Left ventricle myocardium superior (tissue), 1 donor: ENCODE results near the gene SLC6A9. TPM values are rescaled to one million over a fixed set of nuclear protein-coding genes. Genes with fewer than 3 reads are reported as not detected.

Experiments used
- ATAC-seq: fragments of 200-7000 bp; cut with Tn5 transposase; one replicate; pipeline ENCODE4 v1.9.1; 2020; ENCODE audit warnings: mild to moderate bottlenecking, moderate library complexity
- DNase-seq: peaks from one replicate; pipeline ENCODE4 v3.0.0-alpha.2; 2020
- intact Hi-C: fragments of 100-400 bp; cut with micrococcal nuclease; formaldehyde crosslinking; loops from one replicate; pipeline ENCODE4 v1.11.0; 2022
- total RNA-seq: library from RNA; stranded (reverse); fragmentation: NEBNext Ultra II Directional; extraction: Animal tissue kit (Norgen Biotek cat#: 25700); gene quantifications from one replicate; pipeline ENCODE4 v1.2.1, GENCODE V29; 2021
- donor health status: DM: no; HTN: yes; CAD: no; lungs with severe emphysema.

Gene SLC6A9
- total RNA-seq, 1 donor from 2014 or later: 1.6 TPM

- ATAC-seq (peak; percentile 89), DNase-seq (peak; percentile 91)
- intact Hi-C loops: no loop called here
These were observed 39.6 kb downstream of the SLC6A9 start, which contains the start of gene CCDC24 for GRCh38 chr1:43991476-43992231. Gene CCDC24, plus strand, starts transcription at chr1:43991599. Its CDS starts 280 bp downstream, at chr1:43991879.

GRCh38 chr1:43991200-43991475 is 40.1 kb downstream of the SLC6A9 start:
- DNase-seq: no peak
- ATAC-seq: no peak
- intact Hi-C loops: no loop called here

- DNase-seq (peak; percentile 34), ATAC-seq (no peak)
- intact Hi-C loops: no loop called here
These were observed 40.7 kb downstream of the SLC6A9 start for GRCh38 chr1:43990271-43991199.

GRCh38 chr1:43987159-43987902 is 43.9 kb downstream of the SLC6A9 start:
- DNase-seq (no peak), ATAC-seq (no peak)
- intact Hi-C loops: no loop called here

- intact Hi-C loops: no loop called here
- ATAC-seq: no peak
- DNase-seq: no peak
These were observed 44.5 kb downstream of the SLC6A9 start for GRCh38 chr1:43986712-43987111.

- no peak for DNase-seq
- ATAC-seq: no peak
- intact Hi-C loops: no loop called here
These were observed 45.2 kb downstream of the SLC6A9 start for GRCh38 chr1:43985984-43986595.

DNA sequence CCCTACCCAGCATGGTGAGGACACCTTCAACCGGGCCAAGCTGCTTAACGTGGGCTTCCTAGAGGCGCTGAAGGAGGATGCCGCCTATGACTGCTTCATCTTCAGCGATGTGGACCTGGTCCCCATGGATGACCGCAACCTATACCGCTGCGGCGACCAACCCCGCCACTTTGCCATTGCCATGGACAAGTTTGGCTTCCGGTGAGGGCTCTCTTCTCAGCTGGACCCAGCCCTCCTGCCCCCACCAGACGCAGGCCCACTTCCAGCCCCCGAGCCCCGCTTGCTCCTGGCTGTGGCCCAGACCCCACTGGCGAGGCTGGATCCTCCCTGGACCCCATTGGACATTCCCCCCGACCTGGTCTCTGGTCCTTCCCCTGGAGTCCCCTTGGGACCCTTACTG is 46.4 kb downstream of the SLC6A9 start:
- ATAC-seq: no peak
- intact Hi-C loops: no loop called here
- DNase-seq: no peak

GRCh38 chr1:43983253-43983899 is 47.9 kb downstream of the SLC6A9 start:
- intact Hi-C loops: no loop called here
- ATAC-seq (no peak), DNase-seq (no peak)

DNA sequence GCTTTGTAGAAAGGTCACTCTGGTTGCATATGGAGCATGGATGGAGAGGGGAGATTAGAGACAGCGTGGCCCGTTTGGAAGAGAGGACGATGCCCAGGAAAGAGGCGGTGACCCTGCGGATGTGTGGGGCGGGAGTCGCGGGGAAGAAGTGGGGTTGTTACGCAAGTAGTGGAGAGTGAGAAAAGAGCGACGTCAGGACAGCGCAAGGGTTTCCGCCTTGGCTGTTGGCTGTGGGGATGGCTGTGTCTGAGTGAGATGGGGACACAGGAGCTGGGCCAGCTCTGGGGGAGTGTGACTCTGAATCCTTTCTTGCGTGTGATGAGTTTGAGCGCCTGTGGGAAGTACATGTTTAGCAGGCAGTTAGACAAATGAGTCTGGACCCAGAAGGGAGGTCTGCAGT is 48.5 kb downstream of the SLC6A9 start:
- no peak for DNase-seq

GRCh38 chr1:43982241-43982640 is 49.0 kb downstream of the SLC6A9 start:
- DNase-seq: no peak
- ATAC-seq: no peak
- intact Hi-C loops: no loop called here

More for the DNA sequence above, 48.5 kb downstream of the SLC6A9 start:
- ATAC-seq: no peak
- intact Hi-C loops: no loop called here

GRCh38 chr1:43981636-43982035 is 49.6 kb downstream of the SLC6A9 start:
- no peak for ATAC-seq
- DNase-seq: no peak
- intact Hi-C loops: no loop called here

DNA sequence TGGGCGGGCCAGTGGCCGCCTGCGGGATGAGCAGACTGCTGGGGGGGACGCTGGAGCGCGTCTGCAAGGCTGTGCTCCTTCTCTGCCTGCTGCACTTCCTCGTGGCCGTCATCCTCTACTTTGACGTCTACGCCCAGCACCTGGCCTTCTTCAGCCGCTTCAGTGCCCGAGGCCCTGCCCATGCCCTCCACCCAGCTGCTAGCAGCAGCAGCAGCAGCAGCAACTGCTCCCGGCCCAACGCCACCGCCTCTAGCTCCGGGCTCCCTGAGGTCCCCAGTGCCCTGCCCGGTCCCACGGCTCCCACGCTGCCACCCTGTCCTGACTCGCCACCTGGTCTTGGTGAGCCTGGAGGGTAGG is 50.1 kb downstream of the SLC6A9 start:
- DNase-seq: no peak
- intact Hi-C loops: no loop called here
- ATAC-seq: no peak

DNA sequence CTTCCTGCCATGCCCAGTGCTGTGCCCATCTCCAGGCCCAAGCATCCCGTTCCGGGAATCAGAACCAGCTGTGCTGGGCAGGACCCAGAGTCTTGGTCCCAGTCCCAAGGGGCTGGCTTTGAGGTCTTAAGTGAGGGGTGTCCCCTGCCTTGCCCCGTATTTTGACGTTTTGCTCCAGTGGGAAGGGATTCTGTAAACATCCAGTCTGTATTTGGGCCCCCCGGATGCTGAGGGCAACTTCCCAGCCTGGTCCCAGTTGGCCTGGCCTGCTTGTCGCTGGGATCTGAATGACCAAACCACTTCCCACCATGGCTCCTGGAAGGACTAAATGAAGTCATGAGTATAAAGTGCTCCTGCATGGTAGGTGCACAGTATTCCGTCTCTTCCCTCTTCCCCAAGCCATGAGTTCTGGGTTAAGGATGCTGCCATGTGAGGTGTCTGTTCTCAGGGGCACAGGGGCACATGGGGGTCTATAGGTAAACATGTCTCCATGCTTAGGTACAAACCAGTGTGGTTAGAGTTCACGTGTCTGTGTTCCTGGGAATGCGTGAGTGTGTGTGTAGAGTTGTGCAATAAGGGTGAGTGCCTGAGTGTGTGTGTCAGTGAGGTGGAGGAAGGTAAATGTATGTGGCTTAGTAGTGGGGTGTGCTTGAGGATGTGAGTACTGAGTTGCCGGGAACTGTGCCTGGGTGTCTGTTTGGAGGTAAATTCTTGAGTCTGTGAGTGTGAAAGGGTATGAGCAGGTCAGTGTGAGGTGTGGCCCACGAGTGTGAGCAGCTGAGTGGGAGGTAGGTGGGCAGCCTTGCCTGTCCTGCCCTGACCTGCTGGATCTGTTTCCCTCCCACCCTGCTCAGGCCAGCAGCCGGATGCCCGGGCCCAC is 50.8 kb downstream of the SLC6A9 start:
- intact Hi-C loops: no loop called here
- DNase-seq: no peak
- no peak for ATAC-seq

- intact Hi-C loops: no loop called here
- DNase-seq (peak; percentile 66), ATAC-seq (peak; percentile 16)
These were observed 51.6 kb downstream of the SLC6A9 start for GRCh38 chr1:43979528-43980254.

GRCh38 chr1:43979261-43979527 is 52.1 kb downstream of the SLC6A9 start:
- ATAC-seq: no peak
- no peak for DNase-seq
- intact Hi-C loops: no loop called here

- DNase-seq (peak; percentile 76), ATAC-seq (peak; percentile 3)
- intact Hi-C loops: no loop called here
These were observed 52.6 kb downstream of the SLC6A9 start, which contains the start of gene B4GALT2 for GRCh38 chr1:43978551-43979260. Gene B4GALT2, plus strand, starts transcription at chr1:43979210. Its CDS starts 1,951 bp downstream, at chr1:43981161.

DNA sequence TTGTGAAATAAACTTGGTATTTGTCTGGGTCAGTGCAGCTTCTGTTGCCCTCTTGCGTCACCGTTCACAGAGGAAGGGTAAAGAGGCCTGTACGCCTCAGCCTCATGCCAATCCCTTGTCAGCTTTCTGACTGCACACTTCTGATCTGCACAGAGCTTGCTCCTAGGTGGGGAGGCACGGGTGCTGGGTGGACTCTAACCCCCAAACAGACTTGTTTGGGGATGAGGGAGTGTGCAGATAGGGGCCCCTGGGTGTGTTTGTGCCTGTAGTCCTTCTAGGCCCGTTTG is 53.1 kb downstream of the SLC6A9 start:
- DNase-seq (no peak), ATAC-seq (no peak)
- intact Hi-C loops: no loop called here
